ENCODE data around the gene BMP7.

The BMP7 gene

DNA sequence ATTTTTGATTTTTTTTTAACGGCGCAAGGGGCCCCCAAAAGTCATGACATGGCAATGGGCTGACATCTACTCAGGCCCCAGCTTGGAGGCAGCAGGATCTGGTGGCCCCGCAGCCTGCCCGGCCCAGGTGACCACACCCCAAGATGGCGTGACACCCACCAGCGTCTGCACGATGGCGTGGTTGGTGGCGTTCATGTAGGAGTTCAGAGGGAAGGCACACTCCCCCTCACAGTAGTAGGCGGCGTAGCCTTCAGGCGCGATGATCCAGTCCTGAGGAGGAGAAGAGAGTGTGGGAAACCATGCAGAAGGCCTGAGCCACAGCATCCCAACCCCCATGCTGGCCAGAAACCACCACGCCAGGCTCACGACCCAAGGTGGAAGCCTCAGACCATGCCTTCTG lies 93.4 kb downstream of the BMP7 start:
- Histone ChIP-seq H3K4me3 (ENCODE audit: low read depth, low read length) (no peak overlapping the region), H3K9me3 (no peaks in the 10 kb centered on the region), H3K27me3 (no peaks in the 10 kb centered on the region), H3K4me1 (no peaks in the 10 kb centered on the region), H3K36me3 (no peaks in the 10 kb centered on the region)
- TF ChIP-seq, protein P1, sequence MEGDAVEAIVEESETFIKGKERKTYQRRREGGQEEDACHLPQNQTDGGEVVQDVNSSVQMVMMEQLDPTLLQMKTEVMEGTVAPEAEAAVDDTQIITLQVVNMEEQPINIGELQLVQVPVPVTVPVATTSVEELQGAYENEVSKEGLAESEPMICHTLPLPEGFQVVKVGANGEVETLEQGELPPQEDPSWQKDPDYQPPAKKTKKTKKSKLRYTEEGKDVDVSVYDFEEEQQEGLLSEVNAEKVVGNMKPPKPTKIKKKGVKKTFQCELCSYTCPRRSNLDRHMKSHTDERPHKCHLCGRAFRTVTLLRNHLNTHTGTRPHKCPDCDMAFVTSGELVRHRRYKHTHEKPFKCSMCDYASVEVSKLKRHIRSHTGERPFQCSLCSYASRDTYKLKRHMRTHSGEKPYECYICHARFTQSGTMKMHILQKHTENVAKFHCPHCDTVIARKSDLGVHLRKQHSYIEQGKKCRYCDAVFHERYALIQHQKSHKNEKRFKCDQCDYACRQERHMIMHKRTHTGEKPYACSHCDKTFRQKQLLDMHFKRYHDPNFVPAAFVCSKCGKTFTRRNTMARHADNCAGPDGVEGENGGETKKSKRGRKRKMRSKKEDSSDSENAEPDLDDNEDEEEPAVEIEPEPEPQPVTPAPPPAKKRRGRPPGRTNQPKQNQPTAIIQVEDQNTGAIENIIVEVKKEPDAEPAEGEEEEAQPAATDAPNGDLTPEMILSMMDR (IDR thresholded peaks at IDR 0.05; ENCODE audit: low read depth, low read length), result no peak
- DNase-seq, result no peak

DNA sequence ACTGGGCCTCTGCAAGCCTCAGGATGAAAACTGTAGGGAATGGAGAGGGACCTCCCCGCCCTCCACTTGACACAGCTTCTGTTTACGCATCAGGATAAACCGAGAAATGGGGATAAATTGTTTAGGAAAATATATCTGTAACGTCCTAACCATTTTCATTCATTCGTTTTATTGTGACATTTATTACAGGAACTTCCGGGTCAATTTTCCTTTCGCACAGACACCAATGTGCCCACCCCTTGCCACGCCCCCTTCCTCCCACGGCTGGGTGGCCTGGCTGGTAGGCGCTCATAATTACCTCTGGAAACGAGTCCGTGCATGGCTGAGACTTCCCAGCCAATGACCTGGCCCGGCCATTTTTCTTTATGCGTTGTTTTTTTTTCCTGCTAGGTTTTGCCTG lies 96.1 kb downstream of the BMP7 start:
- H3K4me1 ChIP-seq, result no peaks in the 10 kb centered on the region
- no peak for DNase-seq
- TF ChIP-seq, protein P1 (IDR thresholded peaks at IDR 0.05; ENCODE audit: low read depth, low read length), result no peak
- no peaks in the 10 kb centered on the region for H3K9me3 ChIP-seq
- no peaks in the 10 kb centered on the region for H3K36me3 ChIP-seq
- no peaks in the 10 kb centered on the region for H3K27me3 ChIP-seq
- no peak overlapping the region for H3K4me3 ChIP-seq (ENCODE audit: low read depth, low read length)

DNA sequence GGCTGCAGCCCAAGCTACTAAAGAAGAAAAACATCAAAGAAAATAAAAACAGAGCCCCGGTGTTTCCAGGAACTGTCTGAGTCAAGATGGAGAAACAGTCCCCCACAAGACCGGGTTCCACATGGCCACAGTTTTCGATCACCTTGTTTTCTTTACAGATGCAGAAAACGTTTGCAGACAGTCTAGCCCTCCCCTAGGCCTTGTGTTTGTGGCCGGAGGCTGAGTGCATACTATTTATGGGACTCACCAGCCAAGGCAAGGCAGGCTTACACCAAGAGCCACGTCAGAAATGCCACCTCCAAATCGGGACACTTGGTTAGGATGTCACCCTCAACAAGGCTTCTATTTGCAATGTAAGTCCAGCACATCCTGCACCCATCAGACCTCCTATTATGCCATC lies 97.3 kb downstream of the BMP7 start:
- no peaks in the 10 kb centered on the region for H3K4me1 ChIP-seq
- no peak overlapping the region for H3K4me3 ChIP-seq (ENCODE audit: low read depth, low read length)
- H3K27me3 ChIP-seq, result no peaks in the 10 kb centered on the region
- DNase-seq, result no peak
- no peaks in the 10 kb centered on the region for H3K36me3 ChIP-seq
- H3K9me3 ChIP-seq, result no peaks in the 10 kb centered on the region
- TF ChIP-seq, protein P1 (IDR thresholded peaks at IDR 0.05; ENCODE audit: low read depth, low read length), result no peak

DNA sequence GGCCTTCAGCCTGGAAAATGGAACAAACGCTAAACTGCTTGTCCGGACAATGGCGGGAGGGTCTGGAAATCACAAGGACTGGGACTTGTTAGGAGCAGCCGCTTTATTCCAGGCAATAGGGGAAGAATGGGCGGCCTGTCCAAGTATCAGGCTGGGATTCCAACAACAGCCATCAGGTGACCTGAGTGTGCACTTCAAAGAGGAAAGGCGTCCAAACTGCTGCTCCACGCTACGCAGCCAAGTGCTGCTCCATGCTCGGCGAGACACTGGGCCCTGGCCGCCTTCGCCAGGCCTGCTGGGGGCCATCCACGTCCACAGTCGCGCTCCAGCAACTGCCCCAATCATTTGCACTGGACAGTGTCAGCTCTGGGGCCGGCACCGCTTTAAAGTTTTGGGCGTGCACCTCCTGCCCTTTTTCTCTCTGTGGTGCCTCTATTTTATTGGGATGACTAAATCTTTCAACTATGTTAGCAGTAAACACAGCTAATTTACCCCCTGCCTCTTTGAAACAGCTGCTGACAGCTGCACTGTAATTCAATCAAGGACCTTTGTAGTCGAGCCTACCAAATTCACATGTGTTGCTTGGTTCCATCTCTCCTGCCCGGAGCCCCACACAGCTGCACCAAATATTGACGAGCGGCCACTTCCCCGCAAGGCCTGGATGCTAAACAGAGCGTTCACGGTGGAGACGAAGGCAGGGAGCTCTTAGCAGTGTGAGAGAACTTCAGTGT lies 98.3 kb downstream of the BMP7 start:
- Histone ChIP-seq H3K36me3 (no peaks in the 10 kb centered on the region), H3K27me3 (no peaks in the 10 kb centered on the region), H3K4me3 (ENCODE audit: low read depth, low read length) (no peak overlapping the region), H3K4me1 (no peaks in the 10 kb centered on the region), H3K9me3 (no peaks in the 10 kb centered on the region)
- DNase-seq, result no peak
- TF ChIP-seq, protein P1 (IDR thresholded peaks at IDR 0.05; ENCODE audit: low read depth, low read length), result no peak

DNA sequence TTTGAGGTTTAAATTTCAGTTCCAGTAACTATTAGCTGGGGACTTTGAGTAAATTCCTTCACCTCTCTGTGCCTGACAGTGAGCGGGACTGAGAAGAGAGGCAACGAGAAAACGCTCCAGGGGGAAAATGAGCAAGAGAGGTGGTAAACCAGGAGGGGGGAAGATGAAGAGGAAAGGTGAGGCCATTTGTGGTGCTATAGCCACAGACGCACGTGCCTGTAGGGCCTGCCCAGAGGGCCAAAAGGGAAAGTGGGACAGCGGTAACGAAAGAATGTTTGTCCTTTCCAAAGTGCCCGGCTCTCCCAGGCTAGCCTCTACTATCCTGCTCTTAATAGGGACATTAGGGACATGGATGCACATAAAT lies 99.2 kb downstream of the BMP7 start:
- Histone ChIP-seq H3K4me3 (ENCODE audit: low read depth, low read length) (no peak overlapping the region), H3K27me3 (no peaks in the 10 kb centered on the region), H3K9me3 (no peaks in the 10 kb centered on the region), H3K36me3 (no peaks in the 10 kb centered on the region), H3K4me1 (no peaks in the 10 kb centered on the region)
- no peak for DNase-seq
- TF ChIP-seq, protein P1 (IDR thresholded peaks at IDR 0.05; ENCODE audit: low read depth, low read length), result no peak

DNA sequence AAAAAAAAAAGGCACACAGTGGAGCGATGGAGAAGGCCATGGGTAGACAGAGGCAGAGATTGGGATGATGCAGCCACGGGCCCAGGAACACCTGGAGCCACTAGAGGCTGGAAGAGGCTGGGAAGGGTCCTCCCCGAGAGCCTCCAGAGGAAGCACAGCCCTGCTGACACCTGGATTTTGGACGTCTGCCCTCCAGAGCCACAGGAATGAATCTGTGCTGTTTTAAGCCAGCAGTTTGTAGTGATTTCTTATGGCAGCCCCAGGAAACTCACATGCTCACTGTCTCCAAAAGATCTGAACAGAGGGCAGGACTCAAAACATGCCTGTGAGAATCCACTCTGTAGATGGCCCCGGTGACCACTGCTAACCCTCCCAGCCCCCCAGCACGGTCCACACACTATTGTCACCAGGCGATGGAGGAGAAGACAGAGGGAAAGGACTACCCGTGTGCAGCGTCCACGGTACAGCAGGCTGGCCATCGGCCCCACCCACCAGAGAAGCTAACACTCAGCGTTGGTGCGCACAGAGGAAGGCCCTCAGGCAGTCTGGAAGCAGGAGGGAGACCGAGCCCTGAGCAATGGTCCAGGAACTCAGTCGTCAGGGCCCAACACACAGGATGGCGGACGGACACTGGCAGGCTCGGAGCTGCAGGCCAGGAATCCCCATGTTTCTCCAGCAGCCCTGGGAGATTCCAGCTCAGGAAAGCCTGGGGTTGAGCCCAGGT lies 99.7 kb downstream of the BMP7 start:
- no peak for DNase-seq
- TF ChIP-seq, protein P1 (IDR thresholded peaks at IDR 0.05; ENCODE audit: low read depth, low read length), result no peak
- H3K9me3 ChIP-seq, result no peaks in the 10 kb centered on the region
- H3K4me1 ChIP-seq, result no peaks in the 10 kb centered on the region
- H3K36me3 ChIP-seq, result no peaks in the 10 kb centered on the region
- H3K27me3 ChIP-seq, result no peaks in the 10 kb centered on the region
- no peak overlapping the region for H3K4me3 ChIP-seq (ENCODE audit: low read depth, low read length)

Data from BE2C (cell line).